GM23338 (cell line): ENCODE results near the gene MIS12. TPM values are rescaled to one million over a fixed set of nuclear protein-coding genes. Genes with fewer than 3 reads are reported as not detected.

ENCODE experiments used
- ATAC-seq: fragments of 200-7000 bp; cut with Tn5 transposase; 3 replicates; pipeline ENCODE4 v1.9.1; 2020
- DNase-seq: peaks from one replicate; pipeline ENCODE4 v3.0.0-alpha.2; 2015; ENCODE audit warnings: low spot score
- H2AFZ ChIP-seq: fragments of 200-600 bp; sonication (generic); 2 replicates; pipeline ENCODE4 v1.8.0; 2016; ENCODE audit warnings: antibody characterized with exemption, mild to moderate bottlenecking, moderate library complexity
- H3F3A ChIP-seq: fragments of 200-600 bp; sonication (generic); replicated peaks from 2 replicates; pipeline ENCODE4 v1.8.0; 2017; ENCODE audit warnings: antibody characterized with exemption, mixed run types, low read depth
- H3K27ac ChIP-seq: fragments of 200-600 bp; sonication (generic); 2 replicates; pipeline ENCODE4 v1.6.1; 2016; ENCODE audit warnings: low read depth
- H3K27me3 ChIP-seq: fragments of 200-600 bp; sonication (generic); 2 replicates; pipeline ENCODE4 v1.8.0; 2016; ENCODE audit warnings: mild to moderate bottlenecking, mixed run types, moderate library complexity; ENCODE audit not compliant: insufficient read depth
- H3K36me3 ChIP-seq: fragments of 200-600 bp; sonication (generic); 2 replicates; pipeline ENCODE4 v1.8.0; 2016; ENCODE audit warnings: mild to moderate bottlenecking; ENCODE audit not compliant: insufficient read depth
- H3K4me1 ChIP-seq: fragments of 200-600 bp; sonication (generic); 2 replicates; pipeline ENCODE4 v1.8.0; 2016; ENCODE audit warnings: mild to moderate bottlenecking, moderate library complexity; ENCODE audit not compliant: insufficient read depth
- H3K4me2 ChIP-seq: fragments of 200-600 bp; sonication (generic); 2 replicates; pipeline ENCODE4 v1.7.1; 2017; ENCODE audit warnings: mixed run types
- H3K4me3 ChIP-seq: fragments of 200-600 bp; sonication (generic); 2 replicates; pipeline ENCODE4 v1.6.1; 2016; ENCODE audit warnings: mixed run types
- H3K79me2 ChIP-seq: fragments of 200-600 bp; sonication (generic); replicated peaks from 2 replicates; pipeline ENCODE4 v1.8.0; 2017; ENCODE audit warnings: mild to moderate bottlenecking; ENCODE audit not compliant: insufficient read depth
- H3K9me2 ChIP-seq: fragments of 200-600 bp; sonication (generic); 2 replicates; pipeline ENCODE4 v1.8.0; 2017; ENCODE audit not compliant: insufficient read depth
- H4K20me1 ChIP-seq: fragments of 200-600 bp; sonication (generic); replicated peaks from 2 replicates; pipeline ENCODE4 v1.8.0; 2017; ENCODE audit warnings: mild to moderate bottlenecking; ENCODE audit not compliant: insufficient read depth
- H3K27ac Mint-ChIP-seq: 2 replicates; pipeline ENCODE4 v1.8.0; 2020; ENCODE audit warnings: inconsistent platforms, mild to moderate bottlenecking, moderate library complexity, mixed read lengths
- H3K27me3 Mint-ChIP-seq: 3 replicates; pipeline ENCODE4 v1.8.0; 2022; ENCODE audit warnings: low read depth, mild to moderate bottlenecking, moderate library complexity, mixed read lengths, inconsistent platforms; ENCODE audit not compliant: insufficient read depth, poor library complexity
- H3K36me3 Mint-ChIP-seq: 3 replicates; pipeline ENCODE4 v1.8.0; 2021; ENCODE audit warnings: low read depth, mild to moderate bottlenecking, inconsistent platforms, moderate library complexity, mixed read lengths
- H3K4me1 Mint-ChIP-seq: 3 replicates; pipeline ENCODE4 v1.8.0; 2020; ENCODE audit warnings: mild to moderate bottlenecking, inconsistent platforms, mixed read lengths
- H3K4me3 Mint-ChIP-seq: 3 replicates; pipeline ENCODE4 v1.8.0; 2021; ENCODE audit warnings: moderate library complexity, mild to moderate bottlenecking, inconsistent platforms, mixed read lengths
- H3K9me3 Mint-ChIP-seq: 3 replicates; pipeline ENCODE4 v1.8.0; 2020; ENCODE audit warnings: moderate library complexity, mild to moderate bottlenecking, inconsistent platforms, mixed read lengths
- CREB1 ChIP-seq: fragments of 250-450 bp; sonication (Bioruptor Pico); IDR thresholded peaks from 2 replicates; pipeline ENCODE4 v1.5.0; 2020; ENCODE audit warnings: low read depth, mild to moderate bottlenecking, moderate library complexity
- CTCF ChIP-seq, 2 experiments: fragments of 200-600 bp in 1 of 2; sonication (generic) in 1 of 2; conservative IDR thresholded peaks; 2 replicates each; pipeline versions ENCODE4 v1.5.1 to v1.6.1; 2016 to 2017; ENCODE audit warnings: antibody characterized with exemption in 2 of 2, low read depth in 2 of 2, mild to moderate bottlenecking in 2 of 2, moderate library complexity in 1 of 2
- ETS1 ChIP-seq: IDR thresholded peaks from 2 replicates; pipeline ENCODE4 v1.6.1; 2016; ENCODE audit warnings: antibody characterized with exemption
- EZH2 ChIP-seq: fragments of 200-600 bp; sonication (generic); IDR thresholded peaks from one replicate; pipeline ENCODE4 v1.8.0; 2017; ENCODE audit warnings: antibody characterized with exemption, mild to moderate bottlenecking, low read depth; ENCODE audit not compliant: unreplicated experiment
- EZH2phosphoT487 ChIP-seq: fragments of 200-600 bp; sonication (generic); IDR thresholded peaks from one replicate; pipeline ENCODE4 v1.8.1; 2018; ENCODE audit warnings: antibody characterized with exemption; ENCODE audit not compliant: unreplicated experiment
- JUNB ChIP-seq: IDR thresholded peaks from one replicate; pipeline ENCODE4 v1.6.1; 2016; ENCODE audit warnings: antibody characterized with exemption; ENCODE audit not compliant: unreplicated experiment
- NANOG ChIP-seq: IDR thresholded peaks from 2 replicates; pipeline ENCODE4 v1.6.1; 2016; ENCODE audit warnings: antibody characterized with exemption, borderline replicate concordance
- POLR2AphosphoS5 ChIP-seq: IDR thresholded peaks from 2 replicates; pipeline ENCODE4 v1.6.1; 2016; ENCODE audit warnings: antibody characterized with exemption, low read depth
- REST ChIP-seq: IDR thresholded peaks from one replicate; pipeline ENCODE4 v1.6.1; 2018; ENCODE audit warnings: antibody characterized with exemption; ENCODE audit not compliant: unreplicated experiment
- STAT1 ChIP-seq: IDR thresholded peaks from one replicate; pipeline ENCODE4 v1.6.1; 2016; ENCODE audit warnings: antibody characterized with exemption; ENCODE audit not compliant: unreplicated experiment
- ZNF114 ChIP-seq: fragments of 250-450 bp; sonication (Bioruptor Pico); IDR thresholded peaks from 2 replicates; pipeline ENCODE4 v1.5.0; 2020; ENCODE audit warnings: mild to moderate bottlenecking, moderate library complexity
- ZNF331 ChIP-seq: fragments of 250-450 bp; sonication (Bioruptor Pico); IDR thresholded peaks from 2 replicates; pipeline ENCODE4 v1.5.0; 2020; ENCODE audit warnings: low read depth, mild to moderate bottlenecking, moderate library complexity
- ZNF462 ChIP-seq: fragments of 250-450 bp; sonication (Bioruptor Pico); IDR thresholded peaks from 2 replicates; pipeline ENCODE4 v1.5.0; 2020; ENCODE audit warnings: mild to moderate bottlenecking, moderate library complexity
- polyA plus RNA-seq: library from polyadenylated mRNA; unstranded; fragments of >200 nt; fragmentation: Nextera tagmentation; extraction: Ambion mirVana; gene quantifications from 2 replicates; pipeline ENCODE4 v1.2.1, GENCODE V29; 2016
- total RNA-seq: library from RNA; depleted of rRNA; stranded (reverse); fragments of >200 nt; shearing (Covaris generic); gene quantifications from 2 replicates; pipeline ENCODE4 v1.2.3, GENCODE V29; 2014

Gene MIS12
- total and polyA plus RNA-seq, 2 experiments from 2014 or later = 14.0 to 22.8 TPM

- no peaks in the 10 kb centered on the region for H3K36me3 ChIP-seq
- no peak overlapping the region for H3K4me3 ChIP-seq
- H4K20me1 ChIP-seq = no peaks in the 10 kb centered on the region
- Mint-ChIP-seq H3K27me3 (no peaks in the 10 kb centered on the region), H3K4me1 (no peaks in the 10 kb centered on the region), H3K36me3 (no peaks in the 10 kb centered on the region), H3K9me3 (no peaks in the 10 kb centered on the region), H3K27ac (no peak overlapping the region), H3K4me3 (no peak overlapping the region)
- no peaks in the 10 kb centered on the region for H3K9me2 ChIP-seq
- no peaks in the 10 kb centered on the region for H3K27me3 ChIP-seq
- H2AFZ ChIP-seq = no peak overlapping the region
- no peaks in the 10 kb centered on the region for H3F3A ChIP-seq
- no peak for ATAC-seq
- no peaks in the 10 kb centered on the region for H3K4me1 ChIP-seq
- DNase-seq = no peak
- H3K4me2 ChIP-seq = no peak overlapping the region
- no peak for TF ChIP-seq POLR2AphosphoS5
- no peak for TF ChIP-seq NANOG
- no peak for TF ChIP-seq STAT1
- no peak for TF ChIP-seq ZNF114 (CRISPR knock-in tag)
- TF ChIP-seq JUNB = no peak
- TF ChIP-seq ETS1 = no peak
- no peak for TF ChIP-seq CREB1
- TF ChIP-seq CTCF (conservative IDR thresholded peaks at IDR 0.05; ENCODE audit: low read depth in 2 of 2) = no peak
- no peak for TF ChIP-seq EZH2phosphoT487
- no peak for TF ChIP-seq ZNF331 (CRISPR knock-in tag)
- TF ChIP-seq REST = no peak
- TF ChIP-seq EZH2 = no peak
- TF ChIP-seq ZNF462 (CRISPR knock-in tag) = no peak
- no peaks in the 10 kb centered on the region for H3K79me2 ChIP-seq
- no peak overlapping the region for H3K27ac ChIP-seq
Measured at GRCh38 chr17:5526821-5527598, 40.6 kb downstream of the MIS12 start.
